Activated CD8-positive, alpha-beta memory T cell treated with anti-CD3 and anti-CD28 coated beads for 24 hours (primary cell): ENCODE data around the gene CHAMP1.

ENCODE experiments used
- DNase-seq: peaks from one replicate; pipeline ENCODE4 v3.0.0-alpha.2; 2020

The CHAMP1 gene

GRCh38 chr13:114314074-114314912, at the start of gene CHAMP1:
CHAMP1 (plus strand) TSS chr13:114314503; CDS start chr13:114323843, 9,340 bp downstream.
- DNase-seq: peak; percentile 95

- DNase-seq: no peak
These were observed 49.3 kb upstream of the CHAMP1 start for GRCh38 chr13:114264886-114265611.

- DNase-seq: no peak
These were observed 48.1 kb upstream of the CHAMP1 start for GRCh38 chr13:114266241-114266640.

GRCh38 chr13:114268344-114269280, 45.7 kb upstream of the CHAMP1 start:
- DNase-seq: no peak

- no peak for DNase-seq
These were observed 45.0 kb upstream of the CHAMP1 start for GRCh38 chr13:114269281-114269770.

GRCh38 chr13:114272977-114273376, 41.3 kb upstream of the CHAMP1 start:
- DNase-seq: no peak

- DNase-seq: no peak
These were observed 39.0 kb upstream of the CHAMP1 start for GRCh38 chr13:114275304-114275703.

GRCh38 chr13:114279146-114279545, 35.2 kb upstream of the CHAMP1 start:
- no peak for DNase-seq

GRCh38 chr13:114279758-114280355, 34.4 kb upstream of the CHAMP1 start:
- no peak for DNase-seq

- DNase-seq: peak; percentile 97
These were observed 32.8 kb upstream of the CHAMP1 start, which contains the start of gene UPF3A for GRCh38 chr13:114281351-114282040. UPF3A (plus strand) TSS chr13:114281601; CDS start chr13:114281640, 39 bp downstream.

- peak; percentile 78 for DNase-seq
These were observed 32.1 kb upstream of the CHAMP1 start for GRCh38 chr13:114282041-114282670.

- DNase-seq: no peak
These were observed 30.7 kb upstream of the CHAMP1 start for GRCh38 chr13:114283576-114283975.

- DNase-seq: peak; percentile 38
These were observed 29.6 kb upstream of the CHAMP1 start for GRCh38 chr13:114284680-114285079.

- DNase-seq: peak; percentile 37
These were observed 29.0 kb upstream of the CHAMP1 start for GRCh38 chr13:114285166-114285808.

- no peak for DNase-seq
These were observed 27.5 kb upstream of the CHAMP1 start for GRCh38 chr13:114286808-114287207.

- no peak for DNase-seq
These were observed 26.1 kb upstream of the CHAMP1 start for GRCh38 chr13:114288157-114288591.

GRCh38 chr13:114296448-114296847, 17.9 kb upstream of the CHAMP1 start:
- no peak for DNase-seq

- DNase-seq: no peak
These were observed 17.4 kb upstream of the CHAMP1 start for GRCh38 chr13:114296902-114297301.

- no peak for DNase-seq
These were observed 15.4 kb upstream of the CHAMP1 start for GRCh38 chr13:114298866-114299265.

GRCh38 chr13:114299604-114300305, 14.5 kb upstream of the CHAMP1 start:
- DNase-seq: no peak
